Central memory CD4-positive, alpha-beta T cell (primary cell): Measurements from ENCODE around the gene GSG1L2.

Experiments
- DNase-seq: peaks from one replicate; pipeline ENCODE4 v3.0.0; 2022
- total RNA-seq, 3 experiments: gene quantifications; one replicate each; lab custom pipeline; 2026; lab: John Stamatoyannopoulos, UW

The GSG1L2 gene
- 0 reads per million in 3 experiments for total RNA-seq

DNA sequence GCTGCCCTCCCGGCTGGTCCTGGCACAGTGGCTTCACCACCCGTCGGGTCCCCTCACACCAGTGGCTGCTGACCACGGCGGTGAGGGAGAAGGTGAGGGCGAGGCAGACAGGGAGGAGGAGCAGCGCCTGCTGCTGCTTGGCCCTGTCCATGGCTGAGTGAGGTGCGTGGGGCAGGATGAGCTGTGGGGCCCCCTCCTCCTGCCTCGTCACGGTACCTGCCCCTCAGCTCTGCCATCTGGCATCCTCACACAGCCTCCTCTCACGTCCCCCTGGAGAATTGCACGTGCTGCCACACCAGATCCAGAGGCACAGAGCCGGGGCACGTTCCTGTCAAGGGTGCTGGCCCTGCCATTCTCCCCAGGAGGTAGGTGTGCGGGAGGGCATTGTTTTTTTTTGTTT is at the start of gene GSG1L2:
TSS of gene GSG1L2 (minus strand) at position 159 of the 400 bp plus-strand sequence. CDS start at position 151, 8 bp downstream.
- no peak for DNase-seq

DNA sequence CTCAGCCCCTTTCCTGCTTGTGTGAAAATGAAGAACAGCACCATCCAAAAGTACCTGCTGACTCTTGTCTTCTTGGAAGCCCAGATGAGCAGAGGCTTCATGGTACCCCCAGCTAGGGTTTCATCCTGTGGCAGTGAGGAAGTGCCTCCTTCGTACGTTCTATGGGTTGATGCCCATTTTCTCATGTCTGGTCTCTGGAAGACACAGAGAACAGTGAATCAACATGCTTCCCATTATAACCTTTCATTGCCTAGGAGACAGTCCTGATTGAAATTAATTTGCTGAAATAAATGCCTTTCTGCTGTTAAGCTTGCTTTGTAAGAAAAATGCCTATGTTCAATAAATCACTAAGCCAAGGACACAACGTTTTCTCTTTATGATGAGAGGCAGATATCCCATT is 46.7 kb upstream of the GSG1L2 start:
- DNase-seq: no peak

DNA sequence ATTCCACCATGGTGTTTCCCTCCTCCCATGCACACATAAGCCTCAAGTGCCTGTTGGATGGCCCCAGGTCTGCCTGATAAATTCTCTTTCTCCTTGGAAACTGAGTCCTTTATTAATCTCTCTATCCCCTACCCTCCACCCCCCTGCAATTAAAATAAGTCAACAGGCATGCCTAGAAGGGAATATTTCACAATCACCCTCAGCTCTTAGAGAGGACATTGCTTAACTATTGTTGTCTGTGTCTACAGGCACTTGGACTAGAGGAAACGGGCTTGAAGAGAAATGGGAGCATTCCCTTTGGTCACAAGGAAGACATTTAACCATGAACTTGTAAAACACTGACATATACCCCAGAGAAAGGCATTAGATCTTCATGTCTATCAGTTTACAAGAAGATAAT is 43.7 kb upstream of the GSG1L2 start:
- no peak for DNase-seq

DNA sequence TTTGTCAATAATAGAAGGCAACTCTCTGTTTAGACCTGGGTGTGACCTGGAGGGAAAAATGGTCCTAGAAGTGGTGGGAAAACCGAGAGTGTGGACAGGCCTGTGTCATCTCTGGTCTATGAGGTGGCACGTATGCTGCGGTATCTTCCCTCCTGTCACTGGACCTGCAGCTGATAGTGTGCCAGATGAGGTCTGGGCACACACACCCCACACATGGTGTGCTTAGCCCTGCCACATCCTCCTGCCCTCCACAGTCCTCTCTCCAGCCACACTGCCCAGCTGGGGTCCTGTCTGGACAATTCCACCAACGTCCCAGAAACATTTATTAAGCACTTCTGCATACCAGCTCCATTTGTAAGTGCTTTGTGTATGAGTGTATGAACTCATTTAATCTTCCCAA is 41.1 kb upstream of the GSG1L2 start:
- no peak for DNase-seq

DNA sequence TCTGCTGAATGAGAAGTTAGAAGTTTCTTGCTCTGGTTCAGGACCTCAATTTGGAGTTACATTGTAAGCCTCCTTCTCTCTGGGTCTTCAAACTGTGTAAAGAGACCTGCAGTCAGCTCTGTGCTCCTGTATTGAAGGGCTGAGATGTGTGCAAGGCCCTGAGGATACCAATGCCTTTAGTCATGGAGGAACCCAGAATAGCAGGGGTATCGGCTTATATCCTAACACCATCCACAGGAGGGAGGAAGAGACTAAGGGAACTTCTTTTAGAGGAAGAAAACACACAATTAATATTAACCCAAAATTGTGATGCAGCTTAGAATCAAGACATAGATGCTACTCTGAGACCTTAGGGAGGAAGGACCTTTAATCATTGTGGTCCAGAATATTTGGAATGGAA is 40.3 kb upstream of the GSG1L2 start:
- DNase-seq: no peak

DNA sequence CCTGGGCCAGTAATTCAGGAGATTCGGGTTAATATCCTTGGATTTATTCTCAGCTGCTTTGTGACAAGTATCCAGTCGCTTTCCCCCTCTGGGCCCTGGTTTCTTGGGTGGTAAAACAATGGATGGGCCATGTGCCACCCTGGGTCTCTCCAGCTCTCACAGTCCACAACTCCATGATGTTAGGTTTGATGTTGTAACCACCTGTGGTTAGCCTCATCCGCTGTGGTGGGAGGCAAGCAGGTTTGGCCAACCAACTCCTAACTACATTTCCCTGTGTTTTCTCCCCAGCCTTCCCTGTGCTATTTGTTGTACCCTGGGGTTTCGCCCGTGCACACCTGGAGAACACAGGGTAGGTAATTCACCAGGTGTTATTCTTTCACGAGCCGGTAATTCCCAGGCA is 39.0 kb upstream of the GSG1L2 start:
- DNase-seq: no peak

DNA sequence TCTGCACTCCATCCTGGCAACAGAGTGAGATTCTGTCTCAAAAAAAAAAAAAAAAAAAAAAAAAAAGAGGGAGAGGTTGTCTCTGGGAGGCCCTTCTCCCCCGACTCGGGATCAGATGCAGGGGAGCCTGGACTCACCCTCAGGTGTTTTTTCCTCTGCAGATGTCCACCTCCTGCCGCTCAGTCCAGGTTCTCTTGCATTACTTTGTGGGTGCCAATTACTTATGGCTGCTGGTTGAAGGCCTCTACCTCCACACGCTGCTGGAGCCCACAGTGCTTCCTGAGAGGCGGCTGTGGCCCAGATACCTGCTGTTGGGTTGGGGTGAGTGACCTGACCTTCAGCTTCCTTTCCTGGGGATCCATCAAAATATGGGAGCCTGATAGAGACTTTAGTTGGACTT is 37.9 kb upstream of the GSG1L2 start:
- DNase-seq: no peak

DNA sequence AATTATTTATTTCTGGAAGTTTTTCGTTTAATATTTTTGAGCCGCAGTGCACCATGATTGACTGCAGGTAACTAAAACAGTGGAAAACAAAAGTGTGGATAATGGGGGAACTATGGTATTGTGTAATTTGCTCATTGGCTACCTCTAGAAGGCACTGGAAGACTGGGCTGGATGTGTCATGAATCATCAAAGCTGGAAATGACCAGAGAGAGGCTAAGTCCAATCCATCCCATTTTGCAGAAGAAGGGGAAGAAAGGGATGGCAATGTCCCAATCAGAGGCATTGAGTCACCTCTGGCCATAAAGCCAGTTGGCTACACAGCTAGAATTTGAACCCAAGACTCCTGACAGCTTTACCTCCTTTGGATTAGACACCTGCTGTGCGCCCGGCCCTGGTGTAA is 33.2 kb upstream of the GSG1L2 start:
- DNase-seq: no peak

DNA sequence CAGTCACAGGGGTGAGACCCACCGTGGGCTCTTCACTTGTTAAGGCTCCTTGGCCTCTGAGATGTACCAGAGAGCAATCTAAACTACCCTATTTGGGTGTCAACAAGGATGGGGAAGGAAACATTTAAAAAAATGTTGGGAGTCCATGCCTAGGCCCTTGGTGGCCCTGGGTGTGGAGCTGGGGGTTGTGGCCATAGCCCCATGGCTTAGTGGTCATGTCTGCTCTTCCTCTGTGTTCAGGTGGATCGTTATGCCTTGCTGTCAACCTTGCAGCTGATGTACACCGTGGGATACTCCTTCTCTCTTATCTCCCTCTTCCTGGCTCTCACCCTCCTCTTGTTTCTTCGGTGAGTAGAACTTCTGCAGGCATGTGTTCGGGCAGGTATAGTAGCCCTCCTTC is 32.4 kb upstream of the GSG1L2 start:
- no peak for DNase-seq

DNA sequence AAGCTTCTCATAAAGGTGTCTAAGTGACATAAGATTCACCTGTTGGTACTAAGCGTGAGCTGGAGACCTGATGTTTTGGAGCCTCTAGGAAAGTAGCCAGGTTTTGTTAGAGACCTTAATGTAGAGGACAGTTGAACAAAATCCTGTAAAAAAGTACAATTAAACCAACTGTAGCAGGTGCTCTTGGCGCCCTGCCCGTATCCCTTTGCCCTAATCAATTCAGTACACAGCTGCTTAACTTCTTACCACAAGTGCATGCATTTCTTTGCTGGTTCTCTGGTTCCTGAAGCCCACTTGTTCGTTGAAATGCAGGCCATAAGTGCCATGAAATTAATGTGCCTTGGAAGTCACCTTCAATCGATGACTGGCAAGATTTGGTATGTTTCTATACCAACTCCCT is 28.3 kb upstream of the GSG1L2 start:
- DNase-seq: no peak

DNA sequence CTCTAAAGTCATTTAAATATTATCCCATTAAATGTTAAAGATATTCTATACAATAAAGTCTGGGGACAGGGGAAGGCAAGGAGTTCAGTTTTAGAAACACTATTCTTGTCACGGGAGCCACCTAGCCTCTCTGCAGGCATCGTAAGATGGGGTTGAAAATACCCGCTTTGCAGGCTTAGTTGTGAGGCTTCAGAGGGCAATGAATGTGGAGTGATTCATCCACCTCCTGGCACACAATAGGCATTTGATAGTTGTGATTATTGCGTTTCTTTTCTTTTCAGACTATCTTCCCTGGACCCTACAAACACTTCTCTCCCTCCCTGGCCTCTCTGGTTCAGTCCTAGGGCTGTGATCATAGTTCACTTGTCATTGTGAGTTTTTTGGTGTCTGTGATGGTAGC is 23.4 kb upstream of the GSG1L2 start:
- DNase-seq: no peak

DNA sequence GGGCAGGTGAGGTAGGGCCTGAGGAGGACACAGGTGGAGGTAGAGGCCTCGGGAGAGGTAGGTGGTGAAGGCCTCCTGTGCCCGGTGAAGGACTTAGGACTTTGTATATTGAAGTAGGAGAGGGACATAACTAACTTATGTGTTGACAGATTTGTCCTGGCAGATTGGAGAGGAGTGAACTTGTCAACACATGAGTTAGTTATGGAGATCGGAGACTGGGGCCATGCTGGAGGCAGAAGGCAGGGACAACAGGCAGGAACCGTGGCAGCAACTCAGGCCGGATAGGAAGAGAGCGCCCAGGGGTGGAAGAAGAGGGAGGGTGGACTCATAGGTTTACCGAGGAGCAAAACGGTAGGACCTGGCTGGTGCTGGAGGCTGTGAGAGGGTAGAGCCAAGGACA is 22.3 kb upstream of the GSG1L2 start:
- no peak for DNase-seq

DNA sequence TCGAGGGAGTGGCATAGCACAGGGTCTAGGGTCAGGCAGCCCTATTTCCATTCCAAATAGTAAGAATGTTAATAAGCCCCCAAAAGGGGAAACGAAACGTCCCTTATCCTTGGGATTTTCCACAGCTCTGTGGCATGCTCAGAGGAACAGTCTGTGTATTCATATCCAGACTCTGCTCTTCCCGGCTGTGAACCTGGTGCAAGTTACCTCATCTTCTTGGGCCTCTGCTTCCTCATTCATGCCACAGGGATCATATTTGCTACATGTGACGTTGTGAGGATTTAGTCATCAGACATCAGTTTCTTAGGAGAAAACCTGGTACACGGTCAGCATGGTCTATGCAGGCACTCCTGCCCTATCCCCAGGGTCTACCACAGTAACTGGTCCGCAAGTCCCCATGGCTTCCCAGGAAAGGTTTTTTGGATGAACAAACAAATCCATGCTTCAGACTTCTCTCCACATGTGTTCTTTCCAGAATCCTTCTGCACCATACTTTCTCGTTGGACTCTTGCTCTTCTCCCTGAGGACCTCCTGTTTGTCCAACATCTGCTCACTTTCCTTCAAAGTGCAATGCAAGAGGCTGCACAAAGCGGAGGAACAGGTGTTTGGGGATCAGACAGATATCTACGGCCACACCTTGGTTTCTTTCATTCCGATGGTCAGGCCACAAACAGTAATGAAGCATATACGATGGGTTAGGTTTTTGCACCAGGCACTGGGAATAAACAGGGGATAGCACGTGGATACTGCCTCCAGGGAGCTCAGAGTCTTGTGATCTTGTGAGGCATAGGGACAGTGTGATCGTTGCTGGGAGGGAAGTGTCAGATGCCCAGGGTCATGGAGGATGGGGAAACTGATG is 21.5 kb upstream of the GSG1L2 start:
- DNase-seq: no peak

DNA sequence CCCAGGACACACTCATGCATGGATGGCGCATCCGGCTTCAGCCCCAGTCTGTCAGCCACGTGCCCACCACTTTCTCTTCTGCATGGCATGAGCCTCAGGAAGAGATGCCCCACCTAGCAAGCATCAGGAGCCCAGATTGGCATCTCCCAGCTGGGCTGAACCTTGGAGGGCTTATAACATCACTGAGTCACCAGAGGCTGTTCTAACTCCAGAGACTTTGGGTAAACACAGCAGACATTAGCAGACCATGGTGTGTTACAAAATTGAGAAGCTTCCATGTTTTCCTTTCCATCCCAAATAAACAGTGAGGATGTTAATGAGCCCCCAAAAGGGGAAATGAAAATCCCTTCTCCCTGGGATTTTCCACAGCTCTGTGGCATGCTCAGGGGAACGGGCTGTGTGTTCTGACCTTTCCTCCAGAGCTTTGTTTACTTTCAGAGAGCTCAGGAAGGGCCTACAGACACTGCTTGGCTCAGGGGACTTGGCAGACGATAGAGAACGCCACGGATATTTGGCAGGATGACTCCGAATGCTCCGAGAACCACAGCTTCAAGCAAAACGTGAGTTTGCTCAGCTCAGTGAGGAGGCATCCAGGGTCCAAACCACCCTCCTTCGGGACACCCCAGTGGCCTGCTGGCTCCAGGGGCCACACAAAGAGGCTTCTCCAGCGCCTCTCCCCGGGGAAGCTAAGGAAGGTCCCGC is 20.3 kb upstream of the GSG1L2 start:
- no peak for DNase-seq

DNA sequence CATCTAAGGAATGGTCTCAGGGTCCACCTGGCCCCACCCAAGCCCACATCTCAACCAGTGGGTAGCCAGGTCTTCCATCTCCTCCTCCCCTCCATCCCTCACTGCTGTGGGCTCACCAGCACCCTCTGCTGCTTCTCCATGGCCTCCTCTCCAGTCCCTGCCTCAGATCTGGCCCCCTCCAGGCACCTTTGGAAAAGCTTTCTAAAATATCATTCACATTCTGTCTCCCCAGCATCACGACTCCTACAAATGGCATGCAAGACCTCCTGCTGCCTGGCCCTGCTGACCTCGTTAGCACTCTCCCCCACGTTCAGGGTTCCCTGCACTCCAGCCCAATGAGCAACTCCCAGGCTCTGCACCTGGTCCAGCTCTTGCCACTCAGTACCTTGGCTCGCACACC is 17.6 kb upstream of the GSG1L2 start:
- no peak for DNase-seq

DNA sequence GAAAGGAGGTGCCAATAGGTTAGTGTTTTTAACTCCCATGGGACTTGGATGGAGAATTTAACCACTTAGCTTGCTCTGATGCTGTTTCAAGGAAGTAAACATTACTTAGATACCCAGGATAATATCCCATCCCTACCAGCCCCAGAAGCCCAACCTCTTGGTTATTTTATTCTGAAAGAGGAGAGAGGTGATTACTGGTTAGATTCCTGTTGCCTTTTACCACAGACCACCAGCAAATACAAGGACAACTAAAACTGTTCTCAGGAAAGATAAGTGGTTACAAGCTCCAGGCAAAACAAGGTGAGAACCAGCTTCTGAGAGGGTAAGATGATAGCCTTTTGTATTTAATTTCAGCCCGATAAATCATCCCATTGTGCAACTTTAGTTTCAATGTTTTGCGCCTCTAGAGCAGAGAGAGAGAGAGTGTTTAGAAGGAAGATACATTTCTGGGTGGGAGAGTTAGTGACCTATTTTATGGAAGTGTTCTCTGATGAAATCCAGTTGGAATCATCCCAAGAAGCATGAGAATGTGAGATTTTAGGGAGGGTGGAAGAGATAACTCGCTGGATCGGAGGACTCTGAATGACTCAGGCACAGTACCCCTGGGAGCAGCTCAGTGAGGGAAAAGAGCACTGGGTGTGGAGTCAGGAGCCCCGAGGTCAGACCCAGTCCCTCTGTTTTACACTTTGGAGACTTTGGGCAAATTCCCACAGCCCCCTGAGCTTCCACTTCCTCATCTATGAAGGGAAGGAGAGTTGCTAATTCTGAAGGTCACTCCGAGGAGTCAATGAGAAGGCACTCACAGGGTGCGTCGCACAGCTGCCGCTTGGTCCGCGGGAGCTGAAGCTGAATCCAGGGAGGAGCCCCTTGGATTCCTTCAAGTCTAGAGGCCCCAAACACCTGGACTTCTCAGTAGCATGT is 15.9 kb upstream of the GSG1L2 start:
- DNase-seq: no peak

DNA sequence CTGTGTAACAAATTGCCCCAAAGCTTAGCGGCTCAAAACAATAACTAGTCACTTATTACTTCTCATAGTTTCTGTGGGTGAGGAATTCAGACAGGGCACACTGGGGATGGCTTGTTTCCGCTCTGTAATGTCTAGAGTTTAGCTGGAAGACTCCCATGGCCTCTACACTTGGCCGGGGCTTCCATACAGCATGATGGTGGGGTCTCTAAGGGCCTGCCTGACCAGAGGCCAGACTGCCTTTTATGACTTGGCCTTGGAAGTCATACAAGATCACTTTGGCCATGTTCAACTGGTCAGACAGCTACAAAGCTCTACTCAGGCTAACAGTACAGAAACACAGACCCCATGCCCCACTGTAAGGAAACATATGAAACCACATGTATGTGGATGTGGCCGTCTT is 12.0 kb upstream of the GSG1L2 start:
- DNase-seq: no peak

DNA sequence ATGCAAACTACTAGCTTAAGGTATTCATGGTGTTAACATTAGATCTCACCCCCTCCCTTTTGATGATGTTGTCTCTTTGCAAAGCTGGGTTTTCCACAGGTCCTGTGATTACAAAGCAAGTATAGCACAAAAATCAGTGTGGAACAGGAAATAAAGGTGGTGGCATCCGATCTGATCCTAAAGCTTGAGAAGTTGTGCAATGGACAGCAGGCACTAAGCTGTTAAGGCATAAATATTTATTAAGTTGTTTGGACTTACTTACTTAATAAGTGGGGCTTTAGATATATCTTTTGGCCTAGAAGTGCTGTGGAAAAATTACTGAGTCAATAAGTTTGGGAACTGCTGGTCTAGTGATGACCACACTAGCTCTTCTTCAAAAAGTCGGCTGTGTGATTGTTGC is 8.8 kb upstream of the GSG1L2 start:
- DNase-seq: no peak

DNA sequence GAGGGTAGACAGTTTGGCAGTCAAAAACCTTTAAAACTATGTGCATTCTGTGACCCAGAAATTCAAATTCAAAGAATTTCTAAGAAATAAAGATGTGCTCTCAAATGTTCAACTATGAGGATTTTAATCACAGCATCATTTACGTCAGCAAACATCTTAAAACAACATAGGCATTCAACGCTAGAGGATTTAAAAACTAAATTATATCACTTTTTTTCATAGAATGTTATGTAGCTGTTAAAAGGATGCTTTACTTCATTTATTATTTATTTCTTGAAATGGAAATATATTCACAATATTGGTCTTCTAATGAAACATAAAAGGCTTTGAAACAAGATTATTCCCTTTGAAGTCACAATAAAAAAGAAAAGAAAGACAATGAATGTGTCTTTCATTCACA is 7.5 kb upstream of the GSG1L2 start:
- no peak for DNase-seq

DNA sequence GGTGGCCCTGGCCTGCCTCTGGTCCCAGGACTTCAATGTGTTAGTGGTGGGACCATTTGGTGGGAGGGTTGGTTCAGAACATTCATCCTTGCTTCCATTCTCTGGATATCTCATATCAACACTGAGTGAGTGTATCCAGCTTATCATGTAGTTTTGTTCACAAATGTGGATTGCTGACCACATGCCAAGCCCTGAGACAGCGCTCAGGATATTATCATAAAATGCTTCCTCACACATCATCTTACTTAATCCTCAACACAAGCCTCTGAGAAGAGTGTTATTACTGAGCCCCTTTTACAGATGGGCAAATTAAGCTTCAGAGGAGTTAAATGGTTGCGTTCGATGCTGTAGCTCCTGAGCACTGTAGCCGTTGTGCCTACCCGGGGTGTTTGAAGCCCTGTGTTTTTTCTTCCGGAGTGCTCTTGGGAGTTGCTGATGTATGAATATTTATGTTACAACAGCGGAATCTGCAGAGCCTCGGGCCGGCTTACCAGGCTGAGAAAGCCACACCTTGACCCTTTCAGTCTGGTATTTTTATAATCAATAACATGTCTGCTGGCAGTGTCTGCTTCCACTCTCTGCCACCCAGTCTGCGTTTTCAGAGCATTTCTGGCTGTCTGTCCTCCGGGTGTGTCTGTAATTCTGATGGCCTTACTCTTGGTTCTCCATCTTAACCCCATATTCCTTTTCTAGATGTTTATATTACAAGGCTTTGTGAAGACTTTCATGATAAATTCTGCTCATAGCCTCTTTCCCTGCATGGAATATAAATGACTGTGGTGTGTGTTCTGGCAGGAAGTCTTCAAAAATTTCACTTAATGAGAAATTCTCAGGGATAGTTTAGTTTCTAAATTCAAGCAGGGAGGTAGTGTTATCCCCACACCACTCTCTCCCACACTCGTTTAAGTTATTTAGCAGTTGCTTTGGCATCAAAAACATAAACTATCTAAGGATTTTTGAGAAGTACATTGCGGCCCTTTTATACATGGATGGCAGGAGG is 6.7 kb upstream of the GSG1L2 start:
- no peak for DNase-seq

DNA sequence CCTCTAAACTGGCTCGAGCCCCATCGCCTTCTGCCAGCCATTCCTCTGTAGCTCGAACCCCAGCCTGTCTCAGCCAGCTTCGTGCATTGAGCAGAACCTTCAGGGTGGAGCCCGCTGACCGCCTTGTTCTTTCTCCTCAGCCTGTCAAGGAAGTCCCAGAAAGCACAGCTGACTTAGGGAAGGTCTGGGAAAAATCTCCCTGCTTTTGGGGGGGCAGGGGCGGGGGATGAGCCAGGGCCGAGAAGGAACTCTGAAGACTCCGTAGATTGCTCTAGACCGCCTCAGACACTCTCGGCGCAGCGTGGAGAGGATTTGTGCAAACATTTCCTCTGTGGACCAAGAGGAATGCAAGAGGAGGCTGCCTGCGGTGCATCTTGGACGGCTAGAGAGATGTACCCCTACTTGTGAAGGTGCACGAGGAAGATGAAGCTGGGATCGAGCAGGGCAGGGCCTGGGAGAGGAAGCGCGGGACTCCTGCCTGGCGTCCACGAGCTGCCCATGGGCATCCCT is 3.8 kb upstream of the GSG1L2 start, which contains the start of gene GLP2R:
TSS of gene GLP2R (plus strand) at position 284 of the 510 bp plus-strand sequence. CDS start at position 424, 140 bp downstream.
- no peak for DNase-seq
